ENCODE results near the gene PRKCSH.
"Not testable (repeated sequence)": the region's sequence is repeated elsewhere in the genome, so short reads cannot be mapped to it uniquely, and the experiment has no call there.

Gene PRKCSH

DNA sequence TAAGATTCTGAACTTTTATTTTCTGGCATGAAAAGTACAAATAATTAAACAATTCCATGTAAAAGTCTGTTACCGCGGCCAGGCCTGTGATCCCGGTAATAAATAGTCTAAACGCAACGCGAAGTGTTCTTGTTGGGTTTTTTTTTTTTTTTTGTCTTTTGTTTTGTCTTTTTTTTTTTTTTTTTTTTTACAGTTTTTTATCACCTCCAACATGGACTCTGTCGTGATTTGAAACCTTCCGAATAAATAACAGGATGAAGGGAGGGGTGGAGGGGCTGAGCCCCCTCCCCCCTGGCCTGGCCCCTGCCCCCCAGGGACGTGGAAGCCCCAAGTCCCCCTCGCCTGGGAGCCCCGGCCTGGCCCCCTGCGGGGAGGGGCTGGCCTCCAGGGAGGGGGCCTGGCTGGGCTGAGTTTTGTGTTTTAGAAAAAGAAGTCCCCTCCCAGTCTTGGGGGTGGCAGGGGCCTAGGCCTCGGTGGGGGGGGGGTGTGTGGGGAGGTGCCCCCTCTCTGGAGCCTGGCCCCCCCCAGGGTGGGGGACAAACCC is 16.0 kb downstream of the PRKCSH start:
- no peak for DNase-seq

- DNase-seq, result no peak
Observed at GRCh38 chr19:11451871-11452619, 16.6 kb downstream of the PRKCSH start.

GRCh38 chr19:11452620-11453310 is 17.3 kb downstream of the PRKCSH start:
- DNase-seq, result no peak

DNA sequence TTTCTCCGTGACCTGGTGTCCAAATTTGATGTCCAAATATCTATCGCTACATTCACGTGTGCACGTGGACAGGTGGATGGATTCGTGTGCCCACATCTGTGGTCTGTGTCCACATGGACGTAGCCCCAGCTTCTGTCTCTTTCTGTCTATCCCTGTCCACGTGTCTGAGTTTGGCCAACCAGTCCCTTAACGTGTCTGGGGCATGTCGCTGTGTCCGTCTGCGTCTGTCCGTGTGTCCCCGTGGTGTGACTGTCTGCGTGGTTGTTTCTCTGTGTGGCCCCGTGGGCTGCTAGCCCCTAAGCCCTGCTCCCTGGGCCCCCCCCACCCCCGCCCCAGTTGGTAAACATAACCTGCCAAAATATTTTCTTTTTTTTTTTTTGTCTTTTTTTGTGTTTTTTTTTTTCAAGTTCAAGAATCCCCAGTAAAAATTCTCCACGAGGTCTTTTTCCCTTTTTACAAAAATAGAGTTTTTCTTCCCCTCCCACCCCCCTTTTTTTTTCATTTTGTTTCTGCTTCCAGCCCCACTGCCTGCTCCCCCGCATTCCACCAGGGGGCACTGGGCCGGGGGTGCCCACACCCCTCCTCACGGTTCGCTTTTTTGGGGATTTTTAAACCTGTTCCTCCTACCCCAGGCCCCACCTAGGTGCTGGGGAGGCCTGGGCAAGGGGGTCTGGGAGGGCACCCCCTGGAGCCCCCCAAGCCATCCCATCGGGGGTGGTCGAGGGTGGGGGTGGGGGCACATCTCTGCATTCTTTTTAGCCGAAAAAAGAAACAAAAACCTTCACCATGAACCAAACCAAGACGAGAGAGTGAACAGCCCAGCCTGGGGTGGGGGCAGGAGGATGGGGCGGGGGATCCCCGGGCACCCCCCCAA is 18.3 kb downstream of the PRKCSH start:
- DNase-seq, result no peak

DNA sequence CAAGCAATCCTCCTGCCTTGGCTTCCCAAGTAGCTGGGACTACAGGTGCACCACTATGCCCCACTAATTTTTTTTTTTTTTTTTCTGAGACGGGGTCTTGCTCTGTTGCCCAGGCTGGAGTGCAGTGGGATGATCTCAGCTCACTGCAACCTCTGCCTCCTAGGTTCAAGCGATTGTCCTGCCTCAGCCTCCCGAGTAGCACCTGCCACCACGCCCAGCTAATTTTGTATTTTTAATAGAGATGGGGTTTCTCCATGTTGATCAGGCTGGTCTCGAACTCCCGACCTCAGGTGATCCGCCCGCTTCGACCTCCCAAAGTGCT is 19.8 kb downstream of the PRKCSH start:
- DNase-seq, result not testable (repeated sequence)

- DNase-seq, result no peak
Observed at GRCh38 chr19:11456659-11457058, 21.2 kb downstream of the PRKCSH start.

DNA sequence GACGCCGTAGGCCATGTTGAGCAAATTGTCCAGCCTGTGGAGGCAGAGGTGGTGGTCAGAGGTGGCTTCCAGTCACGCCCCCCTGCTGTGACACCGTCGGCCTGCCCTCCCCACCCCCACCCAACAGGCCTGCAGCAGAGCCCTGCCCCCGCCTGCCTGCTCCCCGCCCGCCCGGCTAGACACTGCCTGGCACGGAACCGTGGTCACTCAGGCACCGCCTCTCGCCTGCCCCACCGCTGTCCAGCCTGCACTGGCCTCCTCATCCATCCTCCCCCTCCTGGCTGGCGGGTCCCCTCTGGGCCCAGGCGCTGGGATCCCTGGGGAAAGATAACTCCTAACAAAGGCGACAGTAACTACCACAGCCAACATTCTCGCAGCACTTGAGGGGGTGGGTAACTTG is 21.7 kb downstream of the PRKCSH start:
- no peak for DNase-seq

- DNase-seq, result no peak
Observed at GRCh38 chr19:11457831-11458230, 22.4 kb downstream of the PRKCSH start.

GRCh38 chr19:11458236-11458900 is 22.9 kb downstream of the PRKCSH start:
- DNase-seq, result no peak

DNA sequence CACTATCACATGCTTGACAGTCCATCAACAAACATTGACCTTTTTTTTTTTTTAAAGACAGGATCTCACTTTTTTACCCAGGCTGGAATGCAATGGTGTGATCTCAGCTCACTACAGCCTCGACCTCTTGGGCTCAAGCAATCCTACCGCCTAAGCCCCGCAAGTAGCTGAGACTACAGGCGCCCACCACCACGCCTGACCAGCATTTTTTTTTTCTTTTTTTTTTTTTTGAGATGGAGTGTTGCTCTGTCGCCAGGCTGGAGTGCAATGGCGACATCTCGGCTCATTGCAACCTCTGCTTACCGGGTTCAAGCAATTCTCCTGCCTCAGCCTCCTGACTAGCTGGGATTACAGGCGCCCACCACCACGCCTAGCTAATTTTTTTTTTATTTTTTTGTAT is 23.5 kb downstream of the PRKCSH start:
- DNase-seq, result not testable (repeated sequence)

DNA sequence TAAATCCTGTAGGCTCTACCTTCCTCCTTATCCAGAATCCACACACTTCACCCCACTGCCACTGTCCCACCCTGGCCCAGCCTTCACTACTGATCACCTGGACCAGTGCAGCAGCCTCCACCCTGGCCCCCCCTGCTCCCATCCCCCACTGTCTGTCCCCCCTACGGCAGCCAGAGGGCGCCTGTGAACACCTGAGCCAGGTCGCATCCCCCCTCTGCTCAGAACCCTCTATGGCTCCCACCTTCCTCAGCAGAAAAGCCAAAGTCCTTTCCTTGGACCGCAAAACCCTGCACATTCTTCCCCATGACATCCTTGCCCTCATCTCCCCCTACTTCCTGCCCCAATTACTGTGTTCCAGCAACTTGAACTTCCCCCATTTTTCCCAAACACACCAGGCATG is 24.8 kb downstream of the PRKCSH start:
- no peak for DNase-seq

DNA sequence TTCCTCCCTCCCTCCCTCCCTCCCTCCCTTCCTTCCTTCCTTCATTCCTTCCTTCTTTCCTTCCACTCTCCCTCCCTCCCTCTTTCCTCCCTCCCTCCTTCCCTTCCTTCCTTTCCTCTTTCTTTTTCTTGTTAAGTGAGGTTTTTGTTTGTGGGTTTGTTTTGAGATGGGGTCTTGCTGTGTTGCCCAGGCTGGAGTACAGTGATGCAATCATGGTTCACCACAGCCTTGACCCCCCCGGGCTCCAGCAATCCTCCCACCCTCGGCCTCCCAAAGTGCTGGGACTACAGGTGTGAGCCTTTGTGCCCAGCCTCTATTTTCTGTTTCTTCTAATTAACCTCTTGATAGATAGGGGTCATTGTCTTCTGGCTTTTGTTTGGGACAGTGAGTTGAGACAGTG is 26.0 kb downstream of the PRKCSH start:
- no peak for DNase-seq

DNA sequence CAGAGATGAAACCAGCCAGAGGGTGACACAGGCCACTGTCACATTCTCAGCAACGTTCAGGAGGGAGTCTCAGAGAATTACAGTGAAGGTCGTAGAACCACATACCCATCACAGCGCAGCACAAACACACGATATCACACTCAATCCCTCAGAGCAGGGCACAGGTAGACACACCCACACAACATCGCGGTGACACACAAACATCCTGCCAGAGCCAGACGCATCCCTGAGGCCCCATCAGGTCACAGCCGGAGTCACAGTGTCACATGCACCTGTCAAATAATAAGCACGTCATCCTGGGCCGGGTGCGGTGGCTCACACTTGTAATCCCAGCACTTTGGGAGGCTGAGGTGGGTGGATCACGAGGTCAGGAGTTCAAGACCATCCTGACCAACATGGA is 28.0 kb downstream of the PRKCSH start:
- no peak for DNase-seq

GRCh38 chr19:11464333-11465265 is 29.2 kb downstream of the PRKCSH start:
- no peak for DNase-seq

GRCh38 chr19:11465600-11465999 is 30.2 kb downstream of the PRKCSH start:
- DNase-seq, result no peak

DNA sequence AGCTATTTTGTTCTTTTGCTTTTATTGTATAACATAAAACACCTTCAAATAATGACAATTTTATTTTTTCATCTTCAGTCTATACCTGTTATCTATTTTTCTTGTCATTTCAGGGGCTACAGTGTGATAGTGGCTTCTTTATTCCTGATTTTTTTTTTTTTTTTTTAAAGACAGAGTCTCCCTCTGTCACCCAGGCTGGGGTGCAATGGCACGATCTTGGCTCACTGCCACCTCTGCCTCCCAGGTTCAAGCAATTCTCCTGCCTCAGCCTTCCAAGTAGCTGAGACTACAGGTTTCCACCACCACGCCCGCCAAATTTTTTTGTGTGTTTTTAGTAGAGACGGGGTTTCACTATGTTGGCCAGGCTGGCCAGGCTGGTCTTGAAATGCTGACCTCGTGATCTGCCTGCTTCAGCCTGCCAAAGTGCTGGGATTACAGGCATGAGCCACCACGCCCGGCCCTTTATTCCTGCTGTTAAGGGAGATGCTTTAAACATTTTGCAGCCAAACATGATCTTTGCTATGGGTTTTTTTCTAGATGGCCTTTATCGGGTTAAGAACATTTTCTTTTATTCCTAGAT is 32.9 kb downstream of the PRKCSH start:
- DNase-seq, result not testable (repeated sequence)

GRCh38 chr19:11473725-11474124 is 38.3 kb downstream of the PRKCSH start:
- no peak for DNase-seq

- not testable (repeated sequence) for DNase-seq
Observed at GRCh38 chr19:11475343-11475742, 39.9 kb downstream of the PRKCSH start.

DNA sequence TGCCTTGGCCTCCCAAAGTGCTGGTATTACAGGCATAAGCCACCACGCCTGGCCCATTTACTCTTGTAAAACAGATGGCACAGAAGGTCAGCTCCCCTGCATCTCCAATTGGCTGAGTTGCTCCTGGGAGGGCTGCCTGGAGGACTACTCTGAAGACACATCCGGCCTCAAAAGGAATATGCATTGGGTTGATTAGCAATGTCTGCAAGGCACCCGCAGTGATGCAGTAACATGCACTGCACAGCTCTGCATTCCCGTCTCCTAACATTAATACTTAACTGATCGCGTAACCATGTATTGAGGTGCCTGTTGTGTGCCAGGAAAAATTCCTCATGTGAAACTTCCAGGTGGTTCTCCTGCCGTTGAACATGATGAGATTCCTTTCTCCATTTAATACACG is 40.4 kb downstream of the PRKCSH start:
- DNase-seq, result no peak

DNA sequence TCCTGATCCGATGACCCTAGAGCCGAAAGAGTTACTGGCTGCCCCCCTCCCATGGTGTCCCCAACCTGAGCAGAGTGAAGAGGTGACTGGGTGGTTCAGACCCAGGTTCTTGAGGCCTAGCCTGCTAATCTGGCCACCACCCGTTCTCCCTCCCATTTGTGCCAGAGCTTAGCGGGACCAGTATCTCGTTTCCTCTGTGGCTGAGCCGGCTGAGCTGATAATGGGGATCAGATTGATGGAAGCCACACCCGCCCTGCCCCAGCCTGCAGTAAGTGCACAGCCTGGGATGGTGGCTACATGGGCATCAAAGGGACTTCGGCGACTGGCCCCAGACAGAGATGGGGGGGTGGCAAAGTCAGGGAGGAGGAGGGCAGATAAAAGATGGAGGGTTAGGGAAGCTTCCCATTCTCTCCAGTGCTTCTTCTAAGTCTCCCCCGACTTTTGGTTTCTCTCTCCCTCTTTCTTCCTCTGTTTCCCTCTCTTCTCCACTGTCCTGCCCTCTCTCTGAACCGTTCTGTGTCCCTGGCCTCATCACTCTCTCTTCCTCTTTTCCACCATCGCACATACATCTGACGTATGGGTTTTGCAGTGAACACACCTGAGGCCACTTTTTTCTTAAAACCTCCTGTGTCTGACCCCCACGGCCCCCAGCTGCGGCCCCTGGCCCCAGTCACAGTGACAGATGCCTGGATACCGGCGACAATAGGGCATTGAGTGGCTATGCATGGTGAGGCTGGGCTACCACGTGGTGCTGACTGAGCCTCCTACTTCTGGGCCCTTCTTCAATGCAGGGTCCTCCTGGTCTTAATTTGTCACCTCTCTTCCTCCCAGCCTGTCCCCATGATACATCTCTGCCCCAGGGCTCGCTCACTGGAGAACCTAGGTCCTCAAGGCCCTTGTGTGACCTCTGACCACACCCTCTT is 43.0 kb downstream of the PRKCSH start:
- DNase-seq, result no peak
